ENCODE data around the gene DNALI1. TPM values are rescaled to one million over a fixed set of nuclear protein-coding genes. Genes with fewer than 3 reads are reported as not detected.
A peak's percentile ranks its signal among the peaks of the same experiment; 100 is the strongest.

The DNALI1 gene
- total RNA-seq, 4 donors from 2014 or later = 1.6 to 6.6 (median 3.7) TPM; not detected in 1

DNA sequence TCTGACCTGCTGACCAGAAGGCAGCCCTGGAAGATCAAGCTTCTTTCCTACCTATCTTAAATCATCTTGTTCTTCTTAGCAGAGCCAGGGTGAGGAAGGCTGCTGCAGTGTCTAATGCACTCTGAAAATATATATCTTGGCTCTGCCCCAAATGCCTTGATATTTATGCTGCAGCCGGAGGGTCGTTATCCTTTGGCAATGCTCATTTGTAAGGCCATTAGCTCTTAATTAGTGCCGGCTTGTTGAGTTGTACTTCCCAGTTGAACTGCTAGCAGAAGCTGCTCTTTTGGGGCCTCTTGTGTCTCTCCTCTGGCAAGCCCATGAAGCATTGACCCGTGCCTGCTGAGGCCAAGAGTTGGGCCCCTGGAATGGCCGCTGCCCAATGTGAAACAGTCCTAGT is 43.2 kb downstream of the DNALI1 start:
- in situ Hi-C loops (cut with MboI; ENCODE audit: low pct_ligation_motif_present in 1 of 4, low pct_unique_long_range_greater_than_20kb in 1 of 4, low sequenced_read_pairs in 3 of 4) (loop anchor here (5.0 to 10.0 kb wide), 4 partner anchors 77 to 255 kb away; partner anchors contain the start of gene MTF1 (in 1 of the 4)), intact Hi-C loops (cut with DNase I; ENCODE audit: low total_unique reads) (loop anchor here (5.0 kb wide), 1 partner anchor 82 kb away; no protein-coding TSS in a partner anchor)
- peaks cover 3 to 8% (median 4%) of the 10 kb centered on the region in 4 donors for H3K4me1 ChIP-seq
- no peak overlapping the region for H3K27ac ChIP-seq
- no peak for DNase-seq
- WGBS, 2 donors (ENCODE audit: low coverage in 1 of 2) = 65% methylated on average over 5 of the region's 5 CpGs; no CpG with 5 or more reads in 1 of the 2 donors
- TF ChIP-seq, protein P1, sequence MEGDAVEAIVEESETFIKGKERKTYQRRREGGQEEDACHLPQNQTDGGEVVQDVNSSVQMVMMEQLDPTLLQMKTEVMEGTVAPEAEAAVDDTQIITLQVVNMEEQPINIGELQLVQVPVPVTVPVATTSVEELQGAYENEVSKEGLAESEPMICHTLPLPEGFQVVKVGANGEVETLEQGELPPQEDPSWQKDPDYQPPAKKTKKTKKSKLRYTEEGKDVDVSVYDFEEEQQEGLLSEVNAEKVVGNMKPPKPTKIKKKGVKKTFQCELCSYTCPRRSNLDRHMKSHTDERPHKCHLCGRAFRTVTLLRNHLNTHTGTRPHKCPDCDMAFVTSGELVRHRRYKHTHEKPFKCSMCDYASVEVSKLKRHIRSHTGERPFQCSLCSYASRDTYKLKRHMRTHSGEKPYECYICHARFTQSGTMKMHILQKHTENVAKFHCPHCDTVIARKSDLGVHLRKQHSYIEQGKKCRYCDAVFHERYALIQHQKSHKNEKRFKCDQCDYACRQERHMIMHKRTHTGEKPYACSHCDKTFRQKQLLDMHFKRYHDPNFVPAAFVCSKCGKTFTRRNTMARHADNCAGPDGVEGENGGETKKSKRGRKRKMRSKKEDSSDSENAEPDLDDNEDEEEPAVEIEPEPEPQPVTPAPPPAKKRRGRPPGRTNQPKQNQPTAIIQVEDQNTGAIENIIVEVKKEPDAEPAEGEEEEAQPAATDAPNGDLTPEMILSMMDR (IDR thresholded peaks at IDR 0.05) = no peak
- TF ChIP-seq POLR2A (IDR thresholded peaks at IDR 0.05) (no peak), EP300 (IDR thresholded peaks at IDR 0.05; ENCODE audit: low read depth) (no peak), POLR2AphosphoS5 (IDR thresholded peaks at IDR 0.05) (no peak)
- no peak overlapping the region for H3K4me3 ChIP-seq
- H3K36me3 ChIP-seq = no peaks in the 10 kb centered on the region
- H3K27me3 ChIP-seq = peaks cover 5% of the 10 kb centered on the region
- H3K9me3 ChIP-seq = no peaks in the 10 kb centered on the region

DNA sequence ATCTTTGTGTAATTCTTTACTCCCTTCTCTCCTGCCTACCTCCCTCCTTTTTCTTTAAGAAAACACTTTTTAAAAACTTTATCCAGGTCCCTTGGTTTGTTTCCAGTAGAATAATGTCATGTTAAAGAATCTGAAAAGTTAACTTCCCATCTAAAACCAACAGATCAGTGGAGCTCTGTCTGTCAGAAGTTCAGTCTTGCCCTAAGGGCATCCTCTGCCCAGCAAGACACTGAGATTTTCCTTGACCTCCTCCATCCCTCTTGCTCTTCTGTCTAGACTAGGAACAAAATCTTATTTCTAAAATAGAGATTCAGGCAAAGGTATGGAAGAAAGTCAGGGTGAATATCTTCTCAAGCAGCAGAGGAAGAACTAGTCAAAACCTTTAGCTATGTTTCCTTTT is 44.7 kb downstream of the DNALI1 start:
- no peak overlapping the region for H3K27ac ChIP-seq
- intact Hi-C loops (cut with DNase I; ENCODE audit: low total_unique reads) = loop anchor here (5.0 kb wide), 1 partner anchor 81 kb away; no protein-coding TSS in a partner anchor
- no peak for TF ChIP-seq EP300 (IDR thresholded peaks at IDR 0.05; ENCODE audit: low read depth)
- no peak for TF ChIP-seq POLR2A (IDR thresholded peaks at IDR 0.05)
- TF ChIP-seq, protein P1 (IDR thresholded peaks at IDR 0.05) = no peak
- TF ChIP-seq POLR2AphosphoS5 (IDR thresholded peaks at IDR 0.05) = no peak
- H3K9me3 ChIP-seq = no peaks in the 10 kb centered on the region
- H3K4me1 ChIP-seq = peaks cover 0 to 8% (median under 1%) of the 10 kb centered on the region in 4 donors
- H3K36me3 ChIP-seq = no peaks in the 10 kb centered on the region
- no peak overlapping the region for H3K4me3 ChIP-seq
- DNase-seq = no peak
- peaks cover 5% of the 10 kb centered on the region for H3K27me3 ChIP-seq
- in situ Hi-C loops (cut with MboI; ENCODE audit: low pct_ligation_motif_present in 1 of 4, low pct_unique_long_range_greater_than_20kb in 1 of 4, low sequenced_read_pairs in 3 of 4) = loop anchor here in 2 of 4 donors (10.0 kb wide), 1 partner anchor 83 kb away; no protein-coding TSS in a partner anchor

DNA sequence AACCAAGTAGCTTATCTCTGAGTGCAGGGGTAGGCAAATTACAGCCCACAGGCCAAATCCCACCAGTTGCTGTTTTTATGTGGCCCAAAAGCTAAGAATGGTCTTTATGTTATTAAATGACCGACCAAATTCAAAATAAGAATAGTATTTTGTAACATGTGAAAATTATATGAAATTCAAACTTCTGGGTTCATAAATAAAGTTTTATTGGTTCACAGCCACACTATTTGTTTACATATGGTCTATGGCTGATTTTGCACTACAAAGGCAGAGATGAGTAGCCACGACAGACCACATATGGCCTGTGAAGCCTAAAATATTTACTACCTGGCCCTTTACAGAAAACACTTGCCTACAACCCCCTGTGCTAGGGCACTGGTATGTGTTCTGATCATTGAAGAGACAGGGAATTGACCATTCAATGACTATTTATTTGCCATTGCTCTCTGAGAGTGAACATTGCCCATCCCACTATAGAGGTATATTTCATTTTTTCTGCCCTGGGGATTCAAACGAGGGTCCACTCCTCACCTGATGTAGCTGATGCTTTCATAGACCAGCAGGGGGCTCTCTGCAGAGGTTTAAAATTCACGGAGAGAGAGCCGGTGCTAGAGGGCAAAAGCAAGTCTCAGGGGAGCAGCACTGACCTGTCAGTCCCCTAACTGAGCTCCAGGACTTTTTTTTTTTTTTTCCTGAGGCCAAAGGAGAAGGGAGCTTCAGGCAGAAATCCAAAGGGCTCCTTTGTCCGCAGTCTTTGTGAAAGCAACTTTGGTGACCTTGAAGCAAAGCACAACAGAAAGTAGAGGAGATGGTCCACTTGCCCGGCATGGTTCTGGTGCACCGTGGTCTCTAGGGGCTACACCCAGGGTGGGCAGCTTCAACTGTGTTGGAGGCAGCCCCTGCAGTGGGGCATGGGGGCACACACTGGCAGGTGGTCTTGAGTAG is 46.3 kb downstream of the DNALI1 start:
- Histone ChIP-seq H3K36me3 (no peaks in the 10 kb centered on the region), H3K4me3 (no peak overlapping the region), H3K27me3 (peaks cover 5% of the 10 kb centered on the region), H3K27ac (no peak overlapping the region), H3K4me1 (peaks cover 0 to 11% (median 0%) of the 10 kb centered on the region in 4 donors), H3K9me3 (no peaks in the 10 kb centered on the region)
- TF ChIP-seq POLR2A (IDR thresholded peaks at IDR 0.05) = no peak
- TF ChIP-seq, protein P1 (IDR thresholded peaks at IDR 0.05) = peak; percentile 50 to 63 (median 59)
- in situ Hi-C loops (cut with MboI; ENCODE audit: low pct_ligation_motif_present in 1 of 4, low pct_unique_long_range_greater_than_20kb in 1 of 4, low sequenced_read_pairs in 3 of 4) = loop anchor here in 2 of 4 donors (10.0 kb wide), 1 partner anchor 82 kb away; no protein-coding TSS in a partner anchor
- intact Hi-C loops (cut with DNase I; ENCODE audit: low total_unique reads) = loop anchor here (5.0 kb wide), 1 partner anchor 79 kb away; no protein-coding TSS in a partner anchor
- peak; percentile 28 for DNase-seq
- WGBS, 2 donors (ENCODE audit: low coverage in 1 of 2) = 21 to 30% methylated on average over 4 to 8 of the region's 8 CpGs

DNA sequence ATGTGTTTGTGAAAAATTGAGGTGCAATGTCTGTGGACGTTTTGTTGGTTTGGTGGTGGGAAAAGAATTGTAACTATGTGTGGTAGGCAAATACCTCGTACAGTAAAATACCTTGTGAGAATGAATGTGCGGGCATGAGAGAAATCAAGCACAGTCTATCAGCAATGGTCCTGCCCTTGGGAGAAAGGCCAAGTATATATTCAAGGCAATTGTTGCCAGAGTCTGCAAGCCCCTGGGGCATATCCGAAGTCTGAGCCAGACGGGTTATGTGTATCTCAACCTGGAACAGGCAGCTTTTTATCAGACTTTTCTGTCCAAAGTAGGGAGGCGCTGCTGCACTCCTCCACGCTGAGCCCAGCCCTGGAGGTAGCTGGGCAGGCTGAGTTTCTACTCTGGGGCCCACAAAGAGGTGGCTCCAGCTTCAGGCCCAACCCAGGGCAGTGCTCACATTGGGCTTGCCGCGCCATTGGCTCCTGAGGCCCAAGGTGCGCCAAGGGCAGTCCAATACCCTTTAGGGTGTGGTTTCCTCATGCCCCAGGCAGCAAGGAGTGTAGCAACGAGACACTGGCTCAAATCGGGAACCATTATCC is 48.4 kb downstream of the DNALI1 start:
- Histone ChIP-seq H3K9me3 (no peaks in the 10 kb centered on the region), H3K36me3 (no peaks in the 10 kb centered on the region), H3K27ac (no peak overlapping the region), H3K4me1 (peaks cover 0 to 11% (median 3%) of the 10 kb centered on the region in 4 donors), H3K27me3 (peaks cover 5% of the 10 kb centered on the region), H3K4me3 (no peak overlapping the region)
- WGBS, 2 donors (ENCODE audit: low coverage in 1 of 2) = 67 to 77% methylated on average over 1 to 12 of the region's 12 CpGs
- intact Hi-C loops (cut with DNase I; ENCODE audit: low total_unique reads) = no loop called here
- TF ChIP-seq POLR2A (IDR thresholded peaks at IDR 0.05) (no peak), EP300 (IDR thresholded peaks at IDR 0.05; ENCODE audit: low read depth) (no peak), POLR2AphosphoS5 (IDR thresholded peaks at IDR 0.05) (no peak)
- TF ChIP-seq, protein P1 (IDR thresholded peaks at IDR 0.05) = no peak
- no peak for DNase-seq
- in situ Hi-C loops (cut with MboI; ENCODE audit: low pct_ligation_motif_present in 1 of 4, low pct_unique_long_range_greater_than_20kb in 1 of 4, low sequenced_read_pairs in 3 of 4) = loop anchor here in 2 of 4 donors (10.0 kb wide), 1 partner anchor 80 kb away; no protein-coding TSS in a partner anchor

All from transverse colon (tissue), 4 donors.